Transverse colon (tissue), 4 donors: Measurements from ENCODE around the gene MAP2K5.

Source experiments
- CTCF ChIP-seq, 5 experiments: fragments of 200-600 bp in 3 of 5; fragments of 450-650 bp in 2 of 5; sonication (generic) in 3 of 5; IDR thresholded peaks; 1 replicate in 2 of 5; 2 replicates in 3 of 5; pipeline ENCODE4 v1.5.1; 2016 to 2017; ENCODE audit warnings: antibody characterized with exemption in 5 of 5, inconsistent platforms in 3 of 5, mild to moderate bottlenecking in 2 of 5, moderate library complexity in 1 of 5
- EP300 ChIP-seq: sonication (generic); formaldehyde crosslinking; IDR thresholded peaks from one replicate; pipeline ENCODE4 v1.6.1; 2017; ENCODE audit warnings: antibody characterized with exemption, low read depth
- POLR2A ChIP-seq: fragments of 450-650 bp; IDR thresholded peaks from one replicate; pipeline ENCODE4 v1.6.1; 2016; ENCODE audit warnings: antibody characterized with exemption, mild to moderate bottlenecking, moderate library complexity
- POLR2AphosphoS5 ChIP-seq, 3 donors: sonication (generic); formaldehyde crosslinking; IDR thresholded peaks; one replicate each; pipeline ENCODE4 v1.6.1; 2016; ENCODE audit warnings: antibody characterized with exemption in 3 of 3

GRCh38 chr15:67836134-67836455 lies 293.6 kb downstream of the MAP2K5 start:
- TF ChIP-seq CTCF (IDR thresholded peaks at IDR 0.05) = no peak
- no peak for TF ChIP-seq POLR2A
- TF ChIP-seq EP300 = no peak
- no peak for TF ChIP-seq POLR2AphosphoS5 (IDR thresholded peaks at IDR 0.05)
